ENCODE results near the gene SFXN5.

The SFXN5 gene

GRCh38 chr2:72983500-72984161 lies 87.9 kb downstream of the SFXN5 start:
- Histone ChIP-seq H4K20me1 (ENCODE audit: low read depth, low read length) (no peaks in the 10 kb centered on the region), H3K9ac (ENCODE audit: low read length) (no peak overlapping the region), H3K79me2 (ENCODE audit: insufficient read depth, low read length) (no peaks in the 10 kb centered on the region), H3K4me3 (ENCODE audit: insufficient read depth, low read length, poor library complexity, severe bottlenecking) (no peak overlapping the region), H3K27ac (ENCODE audit: low read depth, low read length) (no peak overlapping the region), H2AFZ (ENCODE audit: low read depth, low read length, severe bottlenecking) (no peak overlapping the region), H3K27me3 (ENCODE audit: low read length) (no peaks in the 10 kb centered on the region), H3K9me3 (ENCODE audit: insufficient read depth, low read length) (no peaks in the 10 kb centered on the region), H3F3A (ENCODE audit: insufficient read depth) (no peaks in the 10 kb centered on the region), H3K36me3 (ENCODE audit: low read length) (no peaks in the 10 kb centered on the region), H3K4me2 (ENCODE audit: low read depth, low read length, poor library complexity, severe bottlenecking) (no peak overlapping the region), H3K9me2 (replicated peaks; ENCODE audit: insufficient read depth, low read length) (no peaks in the 10 kb centered on the region)
- TF ChIP-seq EZH2phosphoT487 (conservative IDR thresholded peaks at IDR 0.05; ENCODE audit: low read length) (no peak), CTCF (IDR thresholded peaks at IDR 0.05; ENCODE audit: insufficient read depth, low read length, poor library complexity, severe bottlenecking) (no peak)

- no peaks in the 10 kb centered on the region for H3K36me3 ChIP-seq (ENCODE audit: low read length)
- TF ChIP-seq CTCF (IDR thresholded peaks at IDR 0.05; ENCODE audit: insufficient read depth, low read length, poor library complexity, severe bottlenecking), result no peak
- no peak for TF ChIP-seq EZH2phosphoT487 (conservative IDR thresholded peaks at IDR 0.05; ENCODE audit: low read length)
- H2AFZ ChIP-seq (ENCODE audit: low read depth, low read length, severe bottlenecking), result no peak overlapping the region
- H3K27me3 ChIP-seq (ENCODE audit: low read length), result no peaks in the 10 kb centered on the region
- no peaks in the 10 kb centered on the region for H4K20me1 ChIP-seq (ENCODE audit: low read depth, low read length)
- H3K9ac ChIP-seq (ENCODE audit: low read length), result no peak overlapping the region
- H3K79me2 ChIP-seq (ENCODE audit: insufficient read depth, low read length), result no peaks in the 10 kb centered on the region
- no peak overlapping the region for H3K4me2 ChIP-seq (ENCODE audit: low read depth, low read length, poor library complexity, severe bottlenecking)
- no peak overlapping the region for H3K4me3 ChIP-seq (ENCODE audit: insufficient read depth, low read length, poor library complexity, severe bottlenecking)
- no peaks in the 10 kb centered on the region for H3F3A ChIP-seq (ENCODE audit: insufficient read depth)
- no peaks in the 10 kb centered on the region for H3K9me3 ChIP-seq (ENCODE audit: insufficient read depth, low read length)
- H3K9me2 ChIP-seq (replicated peaks; ENCODE audit: insufficient read depth, low read length), result no peaks in the 10 kb centered on the region
- H3K27ac ChIP-seq (ENCODE audit: low read depth, low read length), result no peak overlapping the region
These were observed 88.6 kb downstream of the SFXN5 start for GRCh38 chr2:72982781-72983499.

- no peak for TF ChIP-seq CTCF (IDR thresholded peaks at IDR 0.05; ENCODE audit: insufficient read depth, low read length, poor library complexity, severe bottlenecking)
- TF ChIP-seq EZH2phosphoT487 (conservative IDR thresholded peaks at IDR 0.05; ENCODE audit: low read length), result no peak
- no peak overlapping the region for H3K4me2 ChIP-seq (ENCODE audit: low read depth, low read length, poor library complexity, severe bottlenecking)
- no peaks in the 10 kb centered on the region for H3K9me2 ChIP-seq (replicated peaks; ENCODE audit: insufficient read depth, low read length)
- H2AFZ ChIP-seq (ENCODE audit: low read depth, low read length, severe bottlenecking), result no peak overlapping the region
- H3K36me3 ChIP-seq (ENCODE audit: low read length), result no peaks in the 10 kb centered on the region
- no peak overlapping the region for H3K4me3 ChIP-seq (ENCODE audit: insufficient read depth, low read length, poor library complexity, severe bottlenecking)
- no peaks in the 10 kb centered on the region for H3K79me2 ChIP-seq (ENCODE audit: insufficient read depth, low read length)
- no peaks in the 10 kb centered on the region for H4K20me1 ChIP-seq (ENCODE audit: low read depth, low read length)
- H3K9ac ChIP-seq (ENCODE audit: low read length), result no peak overlapping the region
- no peaks in the 10 kb centered on the region for H3K9me3 ChIP-seq (ENCODE audit: insufficient read depth, low read length)
- no peaks in the 10 kb centered on the region for H3F3A ChIP-seq (ENCODE audit: insufficient read depth)
- no peaks in the 10 kb centered on the region for H3K27me3 ChIP-seq (ENCODE audit: low read length)
- H3K27ac ChIP-seq (ENCODE audit: low read depth, low read length), result no peak overlapping the region
These were observed 89.3 kb downstream of the SFXN5 start for GRCh38 chr2:72982219-72982618.
